ENCODE data around the gene CCDC197.

The CCDC197 gene

GRCh38 chr14:93997082-93997481 lies at the start of gene CCDC197:
CCDC197 (plus strand) TSS chr14:93997301; CDS start chr14:93998132, 831 bp downstream.
- no peak for DNase-seq (ENCODE audit: low read depth in 2 of 2)

- DNase-seq (ENCODE audit: low read depth in 2 of 2), result no peak
Observed at GRCh38 chr14:93949511-93950075, 47.5 kb upstream of the CCDC197 start.

GRCh38 chr14:93950948-93951634 lies 46.0 kb upstream of the CCDC197 start:
- no peak for DNase-seq (ENCODE audit: low read depth in 2 of 2)

GRCh38 chr14:93951635-93952540 lies 45.2 kb upstream of the CCDC197 start:
- DNase-seq (ENCODE audit: low read depth in 2 of 2), result no peak

GRCh38 chr14:93952829-93953228 lies 44.3 kb upstream of the CCDC197 start:
- no peak for DNase-seq (ENCODE audit: low read depth in 2 of 2)

GRCh38 chr14:93953263-93953662 lies 43.8 kb upstream of the CCDC197 start:
- no peak for DNase-seq (ENCODE audit: low read depth in 2 of 2)

GRCh38 chr14:93953739-93954515 lies 43.2 kb upstream of the CCDC197 start:
- DNase-seq (ENCODE audit: low read depth in 2 of 2), result no peak

GRCh38 chr14:93954516-93954830 lies 42.6 kb upstream of the CCDC197 start:
- DNase-seq (ENCODE audit: low read depth in 2 of 2), result no peak

GRCh38 chr14:93954900-93955849 lies 41.9 kb upstream of the CCDC197 start:
- no peak for DNase-seq (ENCODE audit: low read depth in 2 of 2)

GRCh38 chr14:93955850-93956481 lies 41.1 kb upstream of the CCDC197 start:
- no peak for DNase-seq (ENCODE audit: low read depth in 2 of 2)

- DNase-seq (ENCODE audit: low read depth in 2 of 2), result no peak
Observed at GRCh38 chr14:93956514-93957332, 40.4 kb upstream of the CCDC197 start.

GRCh38 chr14:93957333-93957710 lies 39.8 kb upstream of the CCDC197 start:
- DNase-seq (ENCODE audit: low read depth in 2 of 2), result no peak

- no peak for DNase-seq (ENCODE audit: low read depth in 2 of 2)
Observed at GRCh38 chr14:93957751-93958566, 39.1 kb upstream of the CCDC197 start.

- no peak for DNase-seq (ENCODE audit: low read depth in 2 of 2)
Observed at GRCh38 chr14:93958567-93959238, 38.4 kb upstream of the CCDC197 start.

GRCh38 chr14:93959239-93960107 lies 37.6 kb upstream of the CCDC197 start:
- DNase-seq (ENCODE audit: low read depth in 2 of 2), result peak; percentile 76 to 82

- DNase-seq (ENCODE audit: low read depth in 2 of 2), result no peak
Observed at GRCh38 chr14:93960108-93960475, 37.0 kb upstream of the CCDC197 start.

GRCh38 chr14:93960774-93961438 lies 36.2 kb upstream of the CCDC197 start:
- no peak for DNase-seq (ENCODE audit: low read depth in 2 of 2)

All from stimulated activated CD4-positive, alpha-beta T cell treated with anti-CD3 and anti-CD28 coated beads, Interleukin-1b, Interleukin-23, amount 100 ng/mL, for 1 hour (primary cell).